RWPE2 (cell line): ENCODE measurements around the gene TECPR2.

ENCODE experiments used
- ATAC-seq: fragments of 200-7000 bp; cut with Tn5 transposase; 3 replicates; pipeline ENCODE4 v1.9.1; 2021; ENCODE audit warnings: low read depth
- DNase-seq: peaks from one replicate; pipeline ENCODE4 v3.0.0-alpha.2; 2020; ENCODE audit warnings: low spot score
- H3K27ac ChIP-seq: fragments of 450-650 bp; 2 replicates; pipeline ENCODE4 v1.5.1; 2017; ENCODE audit warnings: mild to moderate bottlenecking; ENCODE audit not compliant: poor library complexity, severe bottlenecking
- H3K27me3 ChIP-seq: fragments of 250-450 bp; sonication (Bioruptor Pico); 2 replicates; pipeline ENCODE4 v1.5.1; 2021; ENCODE audit warnings: mild to moderate bottlenecking, moderate library complexity; ENCODE audit not compliant: insufficient read depth, poor library complexity, severe bottlenecking
- H3K36me3 ChIP-seq: fragments of 250-450 bp; sonication (Bioruptor Pico); 2 replicates; pipeline ENCODE4 v1.5.1; 2020; ENCODE audit warnings: low read depth, mild to moderate bottlenecking, moderate library complexity
- H3K4me1 ChIP-seq: fragments of 250-450 bp; sonication (Bioruptor Pico); 2 replicates; pipeline ENCODE4 v1.5.1; 2021; ENCODE audit warnings: mild to moderate bottlenecking, moderate library complexity; ENCODE audit not compliant: insufficient read depth, poor library complexity, severe bottlenecking
- H3K4me3 ChIP-seq: fragments of 250-450 bp; sonication (Bioruptor Pico); 2 replicates; pipeline ENCODE4 v1.5.1; 2021; ENCODE audit warnings: mild to moderate bottlenecking, moderate library complexity; ENCODE audit not compliant: severe bottlenecking
- H3K9me3 ChIP-seq: fragments of 250-450 bp; sonication (Bioruptor Pico); 2 replicates; pipeline ENCODE4 v1.5.1; 2021; ENCODE audit warnings: mild to moderate bottlenecking, moderate library complexity; ENCODE audit not compliant: severe bottlenecking
- TF ChIP-seq, protein P1 (sequence below): fragments of 450-650 bp; IDR thresholded peaks from one replicate; pipeline ENCODE4 v1.5.1; 2017; ENCODE audit warnings: mild to moderate bottlenecking, moderate library complexity; ENCODE audit not compliant: poor library complexity, severe bottlenecking

TECPR2 gene

DNA sequence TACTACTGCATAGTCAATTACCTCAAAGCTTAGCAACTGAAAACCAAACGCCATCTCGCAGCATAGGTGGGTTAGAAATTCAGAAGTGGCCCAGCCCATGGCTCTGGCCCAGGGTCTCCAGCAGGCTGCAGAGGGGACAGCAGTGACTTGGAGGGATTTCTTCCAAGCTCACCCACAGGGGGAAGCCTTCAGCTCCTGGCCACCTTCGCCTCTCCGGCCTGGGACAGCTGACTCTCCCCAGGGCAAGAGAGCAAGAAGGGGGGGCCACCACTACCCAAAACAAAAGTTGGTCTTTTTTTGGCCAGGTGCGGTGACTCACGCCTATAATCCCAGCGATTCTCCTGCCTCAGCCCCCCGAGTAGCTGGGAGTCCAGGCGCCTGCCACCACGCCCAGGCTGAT, 179.0 kb downstream of the TECPR2 start:
- TF ChIP-seq, protein P1, sequence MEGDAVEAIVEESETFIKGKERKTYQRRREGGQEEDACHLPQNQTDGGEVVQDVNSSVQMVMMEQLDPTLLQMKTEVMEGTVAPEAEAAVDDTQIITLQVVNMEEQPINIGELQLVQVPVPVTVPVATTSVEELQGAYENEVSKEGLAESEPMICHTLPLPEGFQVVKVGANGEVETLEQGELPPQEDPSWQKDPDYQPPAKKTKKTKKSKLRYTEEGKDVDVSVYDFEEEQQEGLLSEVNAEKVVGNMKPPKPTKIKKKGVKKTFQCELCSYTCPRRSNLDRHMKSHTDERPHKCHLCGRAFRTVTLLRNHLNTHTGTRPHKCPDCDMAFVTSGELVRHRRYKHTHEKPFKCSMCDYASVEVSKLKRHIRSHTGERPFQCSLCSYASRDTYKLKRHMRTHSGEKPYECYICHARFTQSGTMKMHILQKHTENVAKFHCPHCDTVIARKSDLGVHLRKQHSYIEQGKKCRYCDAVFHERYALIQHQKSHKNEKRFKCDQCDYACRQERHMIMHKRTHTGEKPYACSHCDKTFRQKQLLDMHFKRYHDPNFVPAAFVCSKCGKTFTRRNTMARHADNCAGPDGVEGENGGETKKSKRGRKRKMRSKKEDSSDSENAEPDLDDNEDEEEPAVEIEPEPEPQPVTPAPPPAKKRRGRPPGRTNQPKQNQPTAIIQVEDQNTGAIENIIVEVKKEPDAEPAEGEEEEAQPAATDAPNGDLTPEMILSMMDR = no peak
- H3K4me3 ChIP-seq = no peak overlapping the region
- DNase-seq (no peak), ATAC-seq (no peak)
- no peaks in the 10 kb centered on the region for H3K9me3 ChIP-seq
- no peaks in the 10 kb centered on the region for H3K36me3 ChIP-seq
- H3K4me1 ChIP-seq = peaks cover 15% of the 10 kb centered on the region
- no peak overlapping the region for H3K27ac ChIP-seq
- H3K27me3 ChIP-seq = peaks cover 4% of the 10 kb centered on the region

DNA sequence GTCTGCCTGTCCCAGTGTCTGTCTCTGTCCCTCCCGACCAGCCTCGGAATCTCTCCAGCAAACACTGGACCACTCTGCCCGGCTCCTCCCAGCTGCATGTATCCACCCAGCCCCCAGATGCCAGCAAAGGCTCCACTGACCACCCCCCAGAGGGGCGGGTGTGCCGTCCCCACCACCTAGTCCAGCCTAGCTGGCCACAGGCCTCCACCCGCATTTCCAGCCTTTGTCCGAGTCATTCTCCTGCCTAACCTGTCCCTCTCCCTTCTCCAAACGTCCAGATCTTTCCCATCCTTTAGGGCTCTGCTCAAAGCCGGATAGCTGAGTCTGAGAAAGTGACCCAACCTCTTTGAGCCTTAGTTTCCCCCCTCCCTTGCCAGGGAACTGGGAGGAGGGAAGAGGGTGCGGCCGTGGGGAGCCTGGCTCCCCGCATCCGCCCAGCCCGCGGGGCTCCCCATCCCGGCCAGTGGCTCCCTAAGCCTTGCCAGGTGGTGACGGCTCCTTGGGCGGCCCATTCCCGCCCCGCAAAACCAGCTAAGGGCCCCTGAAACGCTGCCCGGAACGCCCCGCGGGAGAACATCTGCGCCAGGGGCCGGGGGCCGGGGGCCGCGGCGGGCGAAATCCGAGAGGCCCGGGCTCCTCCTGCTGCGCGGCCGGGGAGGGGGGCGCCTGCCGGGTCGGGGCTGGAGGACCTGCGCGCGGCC, 181.5 kb downstream of the TECPR2 start:
- Histone ChIP-seq H3K27me3 (peaks cover 4% of the 10 kb centered on the region), H3K4me1 (peaks cover 15% of the 10 kb centered on the region), H3K4me3 (no peak overlapping the region), H3K36me3 (no peaks in the 10 kb centered on the region), H3K9me3 (no peaks in the 10 kb centered on the region), H3K27ac (no peak overlapping the region)
- TF ChIP-seq, protein P1 = no peak
- ATAC-seq (no peak), DNase-seq (no peak)

GRCh38 chr14:102544747-102545460, 182.2 kb downstream of the TECPR2 start:
- H3K4me1 ChIP-seq = peaks cover 10% of the 10 kb centered on the region
- no peaks in the 10 kb centered on the region for H3K36me3 ChIP-seq
- TF ChIP-seq, protein P1 = no peak
- peaks cover 4% of the 10 kb centered on the region for H3K27me3 ChIP-seq
- ATAC-seq = 0 out of 3 replicates have a peak, but pooled peaks have one; percentile 10
- H3K9me3 ChIP-seq = no peaks in the 10 kb centered on the region
- no peak overlapping the region for H3K4me3 ChIP-seq
- DNase-seq = peak; percentile 73
- H3K27ac ChIP-seq = no peak overlapping the region

GRCh38 chr14:102545461-102546265, 182.9 kb downstream of the TECPR2 start:
- Histone ChIP-seq H3K27me3 (peaks cover 4% of the 10 kb centered on the region), H3K9me3 (no peaks in the 10 kb centered on the region), H3K4me3 (no peak overlapping the region), H3K27ac (no peak overlapping the region), H3K4me1 (peaks cover 4% of the 10 kb centered on the region), H3K36me3 (no peaks in the 10 kb centered on the region)
- ATAC-seq (no peak), DNase-seq (no peak)
- TF ChIP-seq, protein P1 = no peak
